OCI-LY7 (cell line): ENCODE measurements around the gene OGFR.

Source experiments
- CTCF ChIP-seq: fragments of 200-600 bp; sonication (generic); conservative IDR thresholded peaks from 2 replicates; pipeline ENCODE4 v1.5.1; 2014; ENCODE audit warnings: mild to moderate bottlenecking, antibody characterized with exemption, low read length, moderate library complexity, mixed read lengths
- EZH2phosphoT487 ChIP-seq: fragments of 200-600 bp; sonication (generic); IDR thresholded peaks from 2 replicates; pipeline ENCODE4 v1.6.1; 2018; ENCODE audit warnings: low read depth, borderline replicate concordance, mild to moderate bottlenecking, mixed run types, antibody characterized with exemption, low read length, moderate library complexity, mixed read lengths

GRCh38 chr20:62759981-62760431, 44.6 kb upstream of the OGFR start:
- no peak for TF ChIP-seq CTCF
- no peak for TF ChIP-seq EZH2phosphoT487
